NCI-H524 (cell line): Measurements from ENCODE around the gene POLR3A.

Source experiments
- DNase-seq, 2 experiments: peaks; one replicate each; lab custom pipeline; 2025; lab: John Stamatoyannopoulos, UW

Gene POLR3A

GRCh38 chr10:78046711-78047269 is 17.5 kb upstream of the POLR3A start:
- no peak for DNase-seq

GRCh38 chr10:78045856-78046255 is 16.5 kb upstream of the POLR3A start:
- no peak for DNase-seq

- DNase-seq: no peak
These were observed 15.9 kb upstream of the POLR3A start for GRCh38 chr10:78045237-78045636.

GRCh38 chr10:78044699-78045098 is 15.4 kb upstream of the POLR3A start:
- no peak for DNase-seq

- no peak for DNase-seq
These were observed 14.9 kb upstream of the POLR3A start for GRCh38 chr10:78044179-78044578.

- DNase-seq: no peak
These were observed 13.4 kb upstream of the POLR3A start for GRCh38 chr10:78042752-78043104.

GRCh38 chr10:78042058-78042751 is 12.9 kb upstream of the POLR3A start:
- no peak for DNase-seq

- no peak for DNase-seq
These were observed 12.1 kb upstream of the POLR3A start for GRCh38 chr10:78041170-78042057.

- DNase-seq: no peak
These were observed 10.4 kb upstream of the POLR3A start for GRCh38 chr10:78039743-78040142.

GRCh38 chr10:78038791-78039547 is 9.7 kb upstream of the POLR3A start:
- no peak for DNase-seq

- no peak for DNase-seq
These were observed 8.8 kb upstream of the POLR3A start for GRCh38 chr10:78038105-78038504.

GRCh38 chr10:78035933-78036583 is 6.7 kb upstream of the POLR3A start:
- DNase-seq: no peak

- DNase-seq: no peak
These were observed 6.1 kb upstream of the POLR3A start for GRCh38 chr10:78035437-78035836.

GRCh38 chr10:78035025-78035424 is 5.7 kb upstream of the POLR3A start:
- no peak for DNase-seq

GRCh38 chr10:78033637-78034470 is 4.5 kb upstream of the POLR3A start, which contains the start of gene RPS24:
TSS of gene RPS24 (plus strand) at chr10:78033863. CDS start at chr10:78033902, 39 bp downstream.
- peak; percentile 74 to 87 for DNase-seq

- DNase-seq: no peak
These were observed 4.0 kb upstream of the POLR3A start for GRCh38 chr10:78033387-78033636.

- DNase-seq: no peak
These were observed 662 bp downstream of the POLR3A start for GRCh38 chr10:78028438-78029268.

GRCh38 chr10:78025685-78026364 is 3.5 kb downstream of the POLR3A start:
- DNase-seq: no peak

- DNase-seq: no peak
These were observed 5.6 kb downstream of the POLR3A start for GRCh38 chr10:78023741-78024140.

GRCh38 chr10:78021201-78021600 is 8.1 kb downstream of the POLR3A start:
- DNase-seq: no peak
